Measurements from ENCODE around the gene RNF186. TPM values are rescaled to one million over a fixed set of nuclear protein-coding genes. Genes with fewer than 3 reads are reported as not detected.

RNF186 gene
- polyA plus RNA-seq, 1 of the 3 experiments (the other 2 are of a cell fraction) = not detected

GRCh38 chr1:19845555-19845954, 30.5 kb upstream of the RNF186 start:
- 0 out of 2 replicates have a peak, but pooled peaks cover 5% of the 10 kb centered on the region for H3K27me3 ChIP-seq (ENCODE audit: insufficient read depth)
- TF ChIP-seq ZBTB33 (IDR thresholded peaks at IDR 0.05; ENCODE audit: borderline replicate concordance, low read depth) = no peak
- no peak for TF ChIP-seq ELF1 (IDR thresholded peaks at IDR 0.05)
- TF ChIP-seq NRF1 (IDR thresholded peaks at IDR 0.05; ENCODE audit: low read depth, low read length) = no peak
- no peak for TF ChIP-seq YY1 (IDR thresholded peaks at IDR 0.05; ENCODE audit: low read depth)
- ChIA-PET POLR2A (no interaction called here), CTCF (interaction anchor here (1.3 kb wide), 1 partner anchor 84 kb away, joined by 3 read pairs; no protein-coding TSS in a partner anchor)
- H3K9me2 ChIP-seq = no peaks in the 10 kb centered on the region
- no peak overlapping the region for H3K4me2 ChIP-seq
- no peak overlapping the region for H3K9ac ChIP-seq
- no peak overlapping the region for H2AFZ ChIP-seq (ENCODE audit: low read depth)
- no peaks in the 10 kb centered on the region for H3F3A ChIP-seq (replicated peaks; ENCODE audit: insufficient read depth)
- no peaks in the 10 kb centered on the region for H3K4me1 ChIP-seq (ENCODE audit: control insufficient read depth in 1 of 2, insufficient read depth in 2 of 2, low read depth in 1 of 2, low read length in 1 of 2)
- WGBS (ENCODE audit: low lambda C conversion rate) = 89% methylated on average over 8 of the region's 8 CpGs
- no peak for DNase-seq
- no peaks in the 10 kb centered on the region for H3K79me2 ChIP-seq (ENCODE audit: insufficient read depth)
- H4K20me1 ChIP-seq (ENCODE audit: insufficient read depth) = no peaks in the 10 kb centered on the region
- H3K36me3 ChIP-seq (replicated peaks in 1 of 2; ENCODE audit: control insufficient read depth in 1 of 2, insufficient read depth in 2 of 2, low read length in 1 of 2) = no peaks in the 10 kb centered on the region
- no peak overlapping the region for H3K27ac ChIP-seq (ENCODE audit: low read depth in 2 of 2, low read length in 1 of 2)
- H3K4me3 ChIP-seq (ENCODE audit: low read depth in 2 of 2, low read length in 1 of 2) = no peak overlapping the region
- H3K9me3 ChIP-seq = no peaks in the 10 kb centered on the region

GRCh38 chr1:19844731-19845495, 29.8 kb upstream of the RNF186 start:
- TF ChIP-seq RCOR1 (IDR thresholded peaks at IDR 0.05; ENCODE audit: low read length) = no peak
- TF ChIP-seq USF2 (IDR thresholded peaks at IDR 0.05; ENCODE audit: borderline replicate concordance, low read depth, low read length) = no peak
- no peak for TF ChIP-seq MXI1 (IDR thresholded peaks at IDR 0.05; ENCODE audit: low read depth, low read length)
- TF ChIP-seq NFIC (IDR thresholded peaks at IDR 0.05; ENCODE audit: borderline replicate concordance) = no peak
- no peak for TF ChIP-seq USF1 (IDR thresholded peaks at IDR 0.05; ENCODE audit: borderline replicate concordance, low read depth)
- no peak for TF ChIP-seq FOSL2 (IDR thresholded peaks at IDR 0.05; ENCODE audit: borderline replicate concordance, low read depth)
- no peak for TF ChIP-seq TAF1 (IDR thresholded peaks at IDR 0.05; ENCODE audit: borderline replicate concordance, low read depth, low read length)
- no peak for TF ChIP-seq ZBTB33 (IDR thresholded peaks at IDR 0.05; ENCODE audit: borderline replicate concordance, low read depth)
- ChIA-PET CTCF (interaction anchor here (1.3 kb wide), 1 partner anchor 83 kb away, joined by 3 read pairs; no protein-coding TSS in a partner anchor), POLR2A (no interaction called here)
- H3K79me2 ChIP-seq (ENCODE audit: insufficient read depth) = no peaks in the 10 kb centered on the region
- 47% methylated on average over 11 of the region's 11 CpGs for WGBS (ENCODE audit: low lambda C conversion rate)
- no peak overlapping the region for H3K9ac ChIP-seq
- H3K36me3 ChIP-seq (replicated peaks in 1 of 2; ENCODE audit: control insufficient read depth in 1 of 2, insufficient read depth in 2 of 2, low read length in 1 of 2) = no peaks in the 10 kb centered on the region
- no peaks in the 10 kb centered on the region for H3K4me1 ChIP-seq (ENCODE audit: control insufficient read depth in 1 of 2, insufficient read depth in 2 of 2, low read depth in 1 of 2, low read length in 1 of 2)
- H3K4me3 ChIP-seq (ENCODE audit: low read depth in 2 of 2, low read length in 1 of 2) = no peak overlapping the region
- 0 out of 2 replicates have a peak, but pooled peaks cover 5% of the 10 kb centered on the region for H3K27me3 ChIP-seq (ENCODE audit: insufficient read depth)
- H3F3A ChIP-seq (replicated peaks; ENCODE audit: insufficient read depth) = no peaks in the 10 kb centered on the region
- no peak overlapping the region for H2AFZ ChIP-seq (ENCODE audit: low read depth)
- no peak for DNase-seq
- no peak overlapping the region for H3K4me2 ChIP-seq
- no peak overlapping the region for H3K27ac ChIP-seq (ENCODE audit: low read depth in 2 of 2, low read length in 1 of 2)
- H3K9me3 ChIP-seq = no peaks in the 10 kb centered on the region
- H3K9me2 ChIP-seq = no peaks in the 10 kb centered on the region
- H4K20me1 ChIP-seq (ENCODE audit: insufficient read depth) = no peaks in the 10 kb centered on the region

All from SK-N-SH (cell line).